DLD1 (cell line): Measurements from ENCODE around the gene RARA.

Experiments
- in situ Hi-C: cut with HindIII; loops from 2 replicates; pipeline ENCODE4 v1.10.0; 2017; ENCODE audit warnings: low sequenced_read_pairs

Gene RARA

GRCh38 chr17:40341808-40342503, 33.0 kb downstream of the RARA start:
- in situ Hi-C loops = no loop called here

GRCh38 chr17:40342504-40343218, 33.7 kb downstream of the RARA start:
- in situ Hi-C loops = no loop called here

- in situ Hi-C loops = no loop called here
Observed at GRCh38 chr17:40343219-40344119, 34.5 kb downstream of the RARA start.

GRCh38 chr17:40344421-40345160, 35.6 kb downstream of the RARA start:
- in situ Hi-C loops = no loop called here

GRCh38 chr17:40345161-40345993, 36.4 kb downstream of the RARA start:
- in situ Hi-C loops = no loop called here

- in situ Hi-C loops = no loop called here
Observed at GRCh38 chr17:40345994-40346764, 37.2 kb downstream of the RARA start.

GRCh38 chr17:40346765-40347158, 37.8 kb downstream of the RARA start:
- in situ Hi-C loops = no loop called here

- in situ Hi-C loops = no loop called here
Observed at GRCh38 chr17:40347319-40348135, 38.5 kb downstream of the RARA start.

- in situ Hi-C loops = no loop called here
Observed at GRCh38 chr17:40348136-40348504, 39.1 kb downstream of the RARA start.

GRCh38 chr17:40348562-40349476, 39.8 kb downstream of the RARA start:
- in situ Hi-C loops = no loop called here

- in situ Hi-C loops = no loop called here
Observed at GRCh38 chr17:40349477-40349894, 40.5 kb downstream of the RARA start.

GRCh38 chr17:40349895-40350688, 41.1 kb downstream of the RARA start:
- in situ Hi-C loops = no loop called here

GRCh38 chr17:40350689-40351358, 41.8 kb downstream of the RARA start:
- in situ Hi-C loops = no loop called here

- in situ Hi-C loops = no loop called here
Observed at GRCh38 chr17:40351359-40352236, 42.6 kb downstream of the RARA start.

GRCh38 chr17:40352237-40352778, 43.3 kb downstream of the RARA start:
- in situ Hi-C loops = no loop called here
